Activated B cell treated with CpG ODN at 0.5 μM for 24 hours (primary cell): ENCODE data around the gene TMEM125. TPM values are rescaled to one million over a fixed set of nuclear protein-coding genes. Genes with fewer than 3 reads are reported as not detected.

ENCODE experiments used
- ATAC-seq: fragments of 200-7000 bp; cut with Tn5 transposase; one replicate; pipeline ENCODE4 v1.10.0; 2021; ENCODE audit warnings: low read depth, mild to moderate bottlenecking, moderate library complexity
- CTCF ChIA-PET: fragments of 350-600 bp; sonication (Branson Sonifier 250); formaldehyde crosslinking; loops from one replicate; lab custom pipeline; 2021; ENCODE audit warnings: antibody characterized with exemption; lab: Charles Lee
- POLR2A ChIA-PET: fragments of 350-600 bp; sonication (Branson Sonifier 250); formaldehyde crosslinking; loops from one replicate; lab custom pipeline; 2021; ENCODE audit warnings: antibody characterized with exemption; lab: Charles Lee
- DNase-seq: peaks from one replicate; pipeline ENCODE4 v3.0.0; 2022
- H3K27ac Mint-ChIP-seq: one replicate; pipeline ENCODE4 v1.8.0; 2020; ENCODE audit warnings: mixed read lengths
- H3K27me3 Mint-ChIP-seq: one replicate; pipeline ENCODE4 v1.8.0; 2021; ENCODE audit warnings: mixed read lengths
- H3K36me3 Mint-ChIP-seq: one replicate; pipeline ENCODE4 v1.8.0; 2021; ENCODE audit warnings: low read depth, mixed read lengths
- H3K4me1 Mint-ChIP-seq: one replicate; pipeline ENCODE4 v1.8.0; 2021; ENCODE audit warnings: mixed read lengths
- H3K4me3 Mint-ChIP-seq: one replicate; pipeline ENCODE4 v1.8.0; 2020; ENCODE audit warnings: mild to moderate bottlenecking, mixed read lengths
- H3K9me3 Mint-ChIP-seq: one replicate; pipeline ENCODE4 v1.8.0; 2020; ENCODE audit warnings: mixed read lengths
- CTCF ChIP-seq: fragments of 200-600 bp; IDR thresholded peaks from one replicate; pipeline ENCODE4 v1.8.0; 2022; ENCODE audit warnings: antibody characterized with exemption, mild to moderate bottlenecking
- intact Hi-C: fragments of 100-400 bp; cut with micrococcal nuclease; formaldehyde crosslinking; loops from one replicate; pipeline ENCODE4 v1.15.1; 2024
- total RNA-seq: library from RNA; stranded (reverse); gene quantifications from 2 replicates; pipeline ENCODE4 v1.2.3, GENCODE V29; 2022

TMEM125 gene
- total RNA-seq, 1 donor from 2014 or later, result not detected

- intact Hi-C loops, result no loop called here
- DNase-seq, result no peak
These were observed 3.1 kb downstream of the TMEM125 start for GRCh38 chr1:43272576-43273571.

GRCh38 chr1:43273708-43274107 lies 3.9 kb downstream of the TMEM125 start:
- POLR2A ChIA-PET, result no interaction called here
- intact Hi-C loops, result no loop called here
- TF ChIP-seq CTCF, result no peak
- no peak for DNase-seq
- peaks cover 16% of the 10 kb centered on the region for H3K27me3 Mint-ChIP-seq
- no peak for ATAC-seq
- CTCF ChIA-PET, result no interaction called here
- H3K4me1 Mint-ChIP-seq, result peaks cover 19% of the 10 kb centered on the region
- no peak overlapping the region for H3K27ac Mint-ChIP-seq
- H3K9me3 Mint-ChIP-seq, result no peaks in the 10 kb centered on the region
- H3K36me3 Mint-ChIP-seq, result no peaks in the 10 kb centered on the region
- no peak overlapping the region for H3K4me3 Mint-ChIP-seq

More at GRCh38 chr1:43272576-43273571, 3.1 kb downstream of the TMEM125 start:
- ATAC-seq, result no peak
- H3K4me3 Mint-ChIP-seq, result no peak overlapping the region
- CTCF ChIA-PET, result no interaction called here
- no peaks in the 10 kb centered on the region for H3K9me3 Mint-ChIP-seq
- no peaks in the 10 kb centered on the region for H3K36me3 Mint-ChIP-seq
- H3K4me1 Mint-ChIP-seq, result peaks cover 19% of the 10 kb centered on the region
- peaks cover 16% of the 10 kb centered on the region for H3K27me3 Mint-ChIP-seq
- TF ChIP-seq CTCF, result no peak
- POLR2A ChIA-PET, result no interaction called here
- no peak overlapping the region for H3K27ac Mint-ChIP-seq

GRCh38 chr1:43274125-43274803 lies 4.5 kb downstream of the TMEM125 start:
- ChIA-PET CTCF (no interaction called here), POLR2A (no interaction called here)
- Mint-ChIP-seq H3K27me3 (peaks cover 16% of the 10 kb centered on the region), H3K36me3 (no peaks in the 10 kb centered on the region), H3K9me3 (no peaks in the 10 kb centered on the region), H3K4me3 (no peak overlapping the region), H3K27ac (no peak overlapping the region), H3K4me1 (peaks cover 19% of the 10 kb centered on the region)
- no peak for TF ChIP-seq CTCF
- ATAC-seq (peak; percentile 25), DNase-seq (no peak)
- intact Hi-C loops, result no loop called here

- Mint-ChIP-seq H3K9me3 (no peaks in the 10 kb centered on the region), H3K27ac (no peak overlapping the region), H3K4me3 (no peak overlapping the region), H3K4me1 (peaks cover 19% of the 10 kb centered on the region), H3K27me3 (peaks cover 16% of the 10 kb centered on the region), H3K36me3 (no peaks in the 10 kb centered on the region)
- POLR2A ChIA-PET, result no interaction called here
- DNase-seq (no peak), ATAC-seq (no peak)
- CTCF ChIA-PET, result no interaction called here
- intact Hi-C loops, result no loop called here
- no peak for TF ChIP-seq CTCF
These were observed 5.0 kb downstream of the TMEM125 start for GRCh38 chr1:43274804-43275180.
